HepG2 (cell line): ENCODE results near the gene UBAC2. TPM values are rescaled to one million over a fixed set of nuclear protein-coding genes. Genes with fewer than 3 reads are reported as not detected.

Experiments
- GATAD2A ChIP-seq: IDR thresholded peaks from 2 replicates; pipeline ENCODE4 v1.6.1; 2016
- MED13 ChIP-seq: sonication (generic); formaldehyde crosslinking; IDR thresholded peaks from 2 replicates; pipeline ENCODE4 v1.5.0; 2020; ENCODE audit warnings: missing genetic modification reagents
- SRY ChIP-seq: sonication (generic); formaldehyde crosslinking; IDR thresholded peaks from 2 replicates; pipeline ENCODE4 v1.8.0; 2022; ENCODE audit warnings: mild to moderate bottlenecking, missing genetic modification reagents
- TBL1XR1 ChIP-seq: fragments of 150-350 bp; IDR thresholded peaks from 2 replicates; pipeline ENCODE4 v1.6.1; 2014; ENCODE audit warnings: borderline replicate concordance, low read length; ENCODE audit not compliant: partially characterized antibody
- TEAD3 ChIP-seq: optimal IDR thresholded peaks from 2 replicates; pipeline ENCODE3; 2016; ENCODE audit warnings: borderline replicate concordance
- ZFP36L2 ChIP-seq: sonication (generic); formaldehyde crosslinking; IDR thresholded peaks from 2 replicates; pipeline ENCODE4 v1.4.0; 2020; ENCODE audit warnings: missing genetic modification reagents
- ZNF335 ChIP-seq: sonication (generic); formaldehyde crosslinking; IDR thresholded peaks from 2 replicates; pipeline ENCODE4 v1.4.0; 2020; ENCODE audit warnings: missing genetic modification reagents
- ZNF543 ChIP-seq: sonication (generic); formaldehyde crosslinking; IDR thresholded peaks from 2 replicates; pipeline ENCODE4 v1.4.0; 2020; ENCODE audit warnings: mild to moderate bottlenecking, missing genetic modification reagents
- polyA plus RNA-seq, 8 experiments: library from polyadenylated mRNA; depleted of rRNA in 3 of 8; stranded (reverse) in 7 of 8; unstranded in 1 of 8; fragments of >200 nt; fragmentation: Illumina TruSeq in 4 of 8; extraction: Trizol in 4 of 8; gene quantifications; 2 replicates each; pipeline versions ENCODE4 v1.2.1 to v1.2.3, GENCODE V29; 2011 to 2016; ENCODE audit warnings: low read depth in 4 of 8, missing spikeins in 1 of 8, mixed read lengths in 1 of 8; ENCODE audit not compliant: insufficient read depth in 1 of 8
- total RNA-seq, 5 experiments: library from RNA; depleted of rRNA; stranded (reverse); fragments of >200 nt; fragmentation: Illumina TruSeq; extraction: Trizol; gene quantifications; 2 replicates each; pipeline ENCODE4 v1.2.3, GENCODE V29; 2016; ENCODE audit warnings: low read depth in 1 of 5
- TF ChIP-seq, protein P1 (sequence below), 2 experiments: sonication (generic) in 1 of 2; formaldehyde crosslinking in 1 of 2; IDR thresholded peaks; 2 replicates each; pipeline versions ENCODE4 v1.5.1 to v1.6.1; 2011 to 2020; ENCODE audit warnings: borderline replicate concordance in 1 of 2, low read depth in 1 of 2, low read length in 1 of 2, mild to moderate bottlenecking in 1 of 2, missing genetic modification reagents in 1 of 2, moderate library complexity in 1 of 2
- TF ChIP-seq, protein P2 (sequence below): sonication (generic); formaldehyde crosslinking; IDR thresholded peaks from 2 replicates; pipeline ENCODE4 v1.4.0; 2020; ENCODE audit warnings: missing genetic modification reagents
- TF ChIP-seq, protein P3 (sequence below): IDR thresholded peaks from 2 replicates; pipeline ENCODE4 v1.4.0; 2020; ENCODE audit warnings: mild to moderate bottlenecking, missing genetic modification reagents
- TF ChIP-seq, protein P4 (sequence below): sonication (generic); formaldehyde crosslinking; IDR thresholded peaks from 2 replicates; pipeline ENCODE4 v1.9.0; 2021; ENCODE audit warnings: mild to moderate bottlenecking, missing genetic modification reagents

Gene UBAC2
- total and polyA plus RNA-seq, 2 of the 13 experiments (the other 11 are each of a cell fraction or from before 2014, with no cell fraction given): 61.3 to 80.8 TPM

DNA sequence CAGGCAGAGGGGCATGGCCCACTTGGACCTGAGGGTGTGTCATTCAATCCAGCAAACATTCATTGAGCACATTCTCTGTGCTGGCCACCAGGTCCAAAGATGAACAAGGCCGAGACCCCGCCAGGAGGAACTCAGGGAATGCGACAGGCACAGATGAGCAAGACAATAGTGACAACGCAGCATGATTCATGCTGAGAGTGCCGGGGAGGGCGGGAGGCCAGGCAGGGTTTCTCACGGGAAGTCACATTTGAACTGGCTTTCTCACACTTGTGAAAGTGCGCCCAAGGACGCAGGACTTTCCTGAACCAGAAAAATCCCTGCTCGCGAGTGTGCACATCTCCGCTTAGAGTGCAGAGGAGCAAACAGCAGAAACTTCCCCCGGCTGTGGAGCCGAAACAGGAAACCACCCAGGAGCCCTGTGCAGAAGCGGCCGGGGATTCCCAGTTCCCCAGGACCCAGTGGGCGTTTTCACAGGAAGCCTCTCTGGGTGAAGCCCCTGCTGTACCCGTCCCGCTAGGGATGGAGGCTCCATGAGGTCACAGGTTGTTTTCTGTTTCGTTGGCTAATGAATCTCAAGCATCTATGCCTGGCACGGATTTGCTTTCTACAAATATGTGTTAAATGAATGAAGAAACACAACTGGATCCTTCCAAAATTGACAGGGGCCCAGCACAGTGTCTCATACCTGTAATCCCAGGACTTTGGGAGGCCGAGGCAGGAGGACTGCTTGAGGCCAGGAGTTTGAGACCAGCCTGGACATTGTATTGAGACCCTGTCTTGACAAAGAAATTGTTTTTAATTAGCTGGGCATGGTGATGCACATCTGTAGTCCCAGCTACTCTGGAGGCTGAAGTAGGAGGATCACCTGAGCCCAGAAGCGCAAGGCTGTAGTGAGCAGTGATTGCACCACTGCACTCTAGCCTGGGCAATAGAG, 232.2 kb downstream of the UBAC2 start (continued):
- TF ChIP-seq, protein P1, sequence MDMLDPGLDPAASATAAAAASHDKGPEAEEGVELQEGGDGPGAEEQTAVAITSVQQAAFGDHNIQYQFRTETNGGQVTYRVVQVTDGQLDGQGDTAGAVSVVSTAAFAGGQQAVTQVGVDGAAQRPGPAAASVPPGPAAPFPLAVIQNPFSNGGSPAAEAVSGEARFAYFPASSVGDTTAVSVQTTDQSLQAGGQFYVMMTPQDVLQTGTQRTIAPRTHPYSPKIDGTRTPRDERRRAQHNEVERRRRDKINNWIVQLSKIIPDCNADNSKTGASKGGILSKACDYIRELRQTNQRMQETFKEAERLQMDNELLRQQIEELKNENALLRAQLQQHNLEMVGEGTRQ (IDR thresholded peaks at IDR 0.05; ENCODE audit: low read depth, low read length): no peak
- TF ChIP-seq, protein P1 (CRISPR knock-in tag; IDR thresholded peaks at IDR 0.05; ENCODE audit: borderline replicate concordance): no peak
- TF ChIP-seq ZFP36L2 (no peak), TBL1XR1 (no peak), TEAD3 (peak; percentile 74), GATAD2A (CRISPR knock-in tag) (0 out of 2 replicates have a peak, but pooled peaks have one; percentile 25), ZNF335 (no peak), ZNF543 (CRISPR knock-in tag) (no peak), MED13 (CRISPR knock-in tag) (no peak), SRY (CRISPR knock-in tag) (0 out of 2 replicates have a peak, but pooled peaks have one; percentile 31)
- TF ChIP-seq, protein P2, sequence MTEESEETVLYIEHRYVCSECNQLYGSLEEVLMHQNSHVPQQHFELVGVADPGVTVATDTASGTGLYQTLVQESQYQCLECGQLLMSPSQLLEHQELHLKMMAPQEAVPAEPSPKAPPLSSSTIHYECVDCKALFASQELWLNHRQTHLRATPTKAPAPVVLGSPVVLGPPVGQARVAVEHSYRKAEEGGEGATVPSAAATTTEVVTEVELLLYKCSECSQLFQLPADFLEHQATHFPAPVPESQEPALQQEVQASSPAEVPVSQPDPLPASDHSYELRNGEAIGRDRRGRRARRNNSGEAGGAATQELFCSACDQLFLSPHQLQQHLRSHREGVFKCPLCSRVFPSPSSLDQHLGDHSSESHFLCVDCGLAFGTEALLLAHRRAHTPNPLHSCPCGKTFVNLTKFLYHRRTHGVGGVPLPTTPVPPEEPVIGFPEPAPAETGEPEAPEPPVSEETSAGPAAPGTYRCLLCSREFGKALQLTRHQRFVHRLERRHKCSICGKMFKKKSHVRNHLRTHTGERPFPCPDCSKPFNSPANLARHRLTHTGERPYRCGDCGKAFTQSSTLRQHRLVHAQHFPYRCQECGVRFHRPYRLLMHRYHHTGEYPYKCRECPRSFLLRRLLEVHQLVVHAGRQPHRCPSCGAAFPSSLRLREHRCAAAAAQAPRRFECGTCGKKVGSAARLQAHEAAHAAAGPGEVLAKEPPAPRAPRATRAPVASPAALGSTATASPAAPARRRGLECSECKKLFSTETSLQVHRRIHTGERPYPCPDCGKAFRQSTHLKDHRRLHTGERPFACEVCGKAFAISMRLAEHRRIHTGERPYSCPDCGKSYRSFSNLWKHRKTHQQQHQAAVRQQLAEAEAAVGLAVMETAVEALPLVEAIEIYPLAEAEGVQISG (CRISPR knock-in tag): no peak
- TF ChIP-seq, protein P3, sequence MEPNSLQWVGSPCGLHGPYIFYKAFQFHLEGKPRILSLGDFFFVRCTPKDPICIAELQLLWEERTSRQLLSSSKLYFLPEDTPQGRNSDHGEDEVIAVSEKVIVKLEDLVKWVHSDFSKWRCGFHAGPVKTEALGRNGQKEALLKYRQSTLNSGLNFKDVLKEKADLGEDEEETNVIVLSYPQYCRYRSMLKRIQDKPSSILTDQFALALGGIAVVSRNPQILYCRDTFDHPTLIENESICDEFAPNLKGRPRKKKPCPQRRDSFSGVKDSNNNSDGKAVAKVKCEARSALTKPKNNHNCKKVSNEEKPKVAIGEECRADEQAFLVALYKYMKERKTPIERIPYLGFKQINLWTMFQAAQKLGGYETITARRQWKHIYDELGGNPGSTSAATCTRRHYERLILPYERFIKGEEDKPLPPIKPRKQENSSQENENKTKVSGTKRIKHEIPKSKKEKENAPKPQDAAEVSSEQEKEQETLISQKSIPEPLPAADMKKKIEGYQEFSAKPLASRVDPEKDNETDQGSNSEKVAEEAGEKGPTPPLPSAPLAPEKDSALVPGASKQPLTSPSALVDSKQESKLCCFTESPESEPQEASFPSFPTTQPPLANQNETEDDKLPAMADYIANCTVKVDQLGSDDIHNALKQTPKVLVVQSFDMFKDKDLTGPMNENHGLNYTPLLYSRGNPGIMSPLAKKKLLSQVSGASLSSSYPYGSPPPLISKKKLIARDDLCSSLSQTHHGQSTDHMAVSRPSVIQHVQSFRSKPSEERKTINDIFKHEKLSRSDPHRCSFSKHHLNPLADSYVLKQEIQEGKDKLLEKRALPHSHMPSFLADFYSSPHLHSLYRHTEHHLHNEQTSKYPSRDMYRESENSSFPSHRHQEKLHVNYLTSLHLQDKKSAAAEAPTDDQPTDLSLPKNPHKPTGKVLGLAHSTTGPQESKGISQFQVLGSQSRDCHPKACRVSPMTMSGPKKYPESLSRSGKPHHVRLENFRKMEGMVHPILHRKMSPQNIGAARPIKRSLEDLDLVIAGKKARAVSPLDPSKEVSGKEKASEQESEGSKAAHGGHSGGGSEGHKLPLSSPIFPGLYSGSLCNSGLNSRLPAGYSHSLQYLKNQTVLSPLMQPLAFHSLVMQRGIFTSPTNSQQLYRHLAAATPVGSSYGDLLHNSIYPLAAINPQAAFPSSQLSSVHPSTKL (CRISPR knock-in tag): peak; percentile 66
- TF ChIP-seq, protein P4, sequence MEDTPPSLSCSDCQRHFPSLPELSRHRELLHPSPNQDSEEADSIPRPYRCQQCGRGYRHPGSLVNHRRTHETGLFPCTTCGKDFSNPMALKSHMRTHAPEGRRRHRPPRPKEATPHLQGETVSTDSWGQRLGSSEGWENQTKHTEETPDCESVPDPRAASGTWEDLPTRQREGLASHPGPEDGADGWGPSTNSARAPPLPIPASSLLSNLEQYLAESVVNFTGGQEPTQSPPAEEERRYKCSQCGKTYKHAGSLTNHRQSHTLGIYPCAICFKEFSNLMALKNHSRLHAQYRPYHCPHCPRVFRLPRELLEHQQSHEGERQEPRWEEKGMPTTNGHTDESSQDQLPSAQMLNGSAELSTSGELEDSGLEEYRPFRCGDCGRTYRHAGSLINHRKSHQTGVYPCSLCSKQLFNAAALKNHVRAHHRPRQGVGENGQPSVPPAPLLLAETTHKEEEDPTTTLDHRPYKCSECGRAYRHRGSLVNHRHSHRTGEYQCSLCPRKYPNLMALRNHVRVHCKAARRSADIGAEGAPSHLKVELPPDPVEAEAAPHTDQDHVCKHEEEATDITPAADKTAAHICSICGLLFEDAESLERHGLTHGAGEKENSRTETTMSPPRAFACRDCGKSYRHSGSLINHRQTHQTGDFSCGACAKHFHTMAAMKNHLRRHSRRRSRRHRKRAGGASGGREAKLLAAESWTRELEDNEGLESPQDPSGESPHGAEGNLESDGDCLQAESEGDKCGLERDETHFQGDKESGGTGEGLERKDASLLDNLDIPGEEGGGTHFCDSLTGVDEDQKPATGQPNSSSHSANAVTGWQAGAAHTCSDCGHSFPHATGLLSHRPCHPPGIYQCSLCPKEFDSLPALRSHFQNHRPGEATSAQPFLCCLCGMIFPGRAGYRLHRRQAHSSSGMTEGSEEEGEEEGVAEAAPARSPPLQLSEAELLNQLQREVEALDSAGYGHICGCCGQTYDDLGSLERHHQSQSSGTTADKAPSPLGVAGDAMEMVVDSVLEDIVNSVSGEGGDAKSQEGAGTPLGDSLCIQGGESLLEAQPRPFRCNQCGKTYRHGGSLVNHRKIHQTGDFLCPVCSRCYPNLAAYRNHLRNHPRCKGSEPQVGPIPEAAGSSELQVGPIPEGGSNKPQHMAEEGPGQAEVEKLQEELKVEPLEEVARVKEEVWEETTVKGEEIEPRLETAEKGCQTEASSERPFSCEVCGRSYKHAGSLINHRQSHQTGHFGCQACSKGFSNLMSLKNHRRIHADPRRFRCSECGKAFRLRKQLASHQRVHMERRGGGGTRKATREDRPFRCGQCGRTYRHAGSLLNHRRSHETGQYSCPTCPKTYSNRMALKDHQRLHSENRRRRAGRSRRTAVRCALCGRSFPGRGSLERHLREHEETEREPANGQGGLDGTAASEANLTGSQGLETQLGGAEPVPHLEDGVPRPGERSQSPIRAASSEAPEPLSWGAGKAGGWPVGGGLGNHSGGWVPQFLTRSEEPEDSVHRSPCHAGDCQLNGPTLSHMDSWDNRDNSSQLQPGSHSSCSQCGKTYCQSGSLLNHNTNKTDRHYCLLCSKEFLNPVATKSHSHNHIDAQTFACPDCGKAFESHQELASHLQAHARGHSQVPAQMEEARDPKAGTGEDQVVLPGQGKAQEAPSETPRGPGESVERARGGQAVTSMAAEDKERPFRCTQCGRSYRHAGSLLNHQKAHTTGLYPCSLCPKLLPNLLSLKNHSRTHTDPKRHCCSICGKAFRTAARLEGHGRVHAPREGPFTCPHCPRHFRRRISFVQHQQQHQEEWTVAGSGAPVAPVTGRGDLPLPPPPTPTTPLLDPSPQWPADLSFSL (CRISPR knock-in tag): no peak
